ENCODE data around the gene ATG16L1.

Gene ATG16L1

GRCh38 chr2:233343171-233343705 lies 91.8 kb downstream of the ATG16L1 start:
- TF ChIP-seq, protein P1, sequence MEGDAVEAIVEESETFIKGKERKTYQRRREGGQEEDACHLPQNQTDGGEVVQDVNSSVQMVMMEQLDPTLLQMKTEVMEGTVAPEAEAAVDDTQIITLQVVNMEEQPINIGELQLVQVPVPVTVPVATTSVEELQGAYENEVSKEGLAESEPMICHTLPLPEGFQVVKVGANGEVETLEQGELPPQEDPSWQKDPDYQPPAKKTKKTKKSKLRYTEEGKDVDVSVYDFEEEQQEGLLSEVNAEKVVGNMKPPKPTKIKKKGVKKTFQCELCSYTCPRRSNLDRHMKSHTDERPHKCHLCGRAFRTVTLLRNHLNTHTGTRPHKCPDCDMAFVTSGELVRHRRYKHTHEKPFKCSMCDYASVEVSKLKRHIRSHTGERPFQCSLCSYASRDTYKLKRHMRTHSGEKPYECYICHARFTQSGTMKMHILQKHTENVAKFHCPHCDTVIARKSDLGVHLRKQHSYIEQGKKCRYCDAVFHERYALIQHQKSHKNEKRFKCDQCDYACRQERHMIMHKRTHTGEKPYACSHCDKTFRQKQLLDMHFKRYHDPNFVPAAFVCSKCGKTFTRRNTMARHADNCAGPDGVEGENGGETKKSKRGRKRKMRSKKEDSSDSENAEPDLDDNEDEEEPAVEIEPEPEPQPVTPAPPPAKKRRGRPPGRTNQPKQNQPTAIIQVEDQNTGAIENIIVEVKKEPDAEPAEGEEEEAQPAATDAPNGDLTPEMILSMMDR (IDR thresholded peaks at IDR 0.05), result no peak
- Histone ChIP-seq H3K9me3 (no peaks in the 10 kb centered on the region), H3K36me3 (no peaks in the 10 kb centered on the region), H3K4me1 (ENCODE audit: control insufficient read depth in 1 of 2, insufficient read depth in 1 of 2, low read depth in 1 of 2, low read length in 1 of 2) (peaks cover 16 to 18% of the 10 kb centered on the region in 2 experiments), H3K27me3 (no peaks in the 10 kb centered on the region), H3K4me3 (ENCODE audit: low read depth in 1 of 2, low read length in 1 of 2) (no peak overlapping the region), H3K27ac (no peak overlapping the region)
